Hematopoietic multipotent progenitor cell treated with erythropoietin and hydrocortisone succinate and interleukin-3 and kit ligand, for 17 days (in vitro differentiated cells): ENCODE results near the gene CSPG5.

Experiments
- DNase-seq: peaks from one replicate; pipeline ENCODE4 v3.0.0-alpha.2; 2015; ENCODE audit warnings: low spot score

Gene CSPG5

DNA sequence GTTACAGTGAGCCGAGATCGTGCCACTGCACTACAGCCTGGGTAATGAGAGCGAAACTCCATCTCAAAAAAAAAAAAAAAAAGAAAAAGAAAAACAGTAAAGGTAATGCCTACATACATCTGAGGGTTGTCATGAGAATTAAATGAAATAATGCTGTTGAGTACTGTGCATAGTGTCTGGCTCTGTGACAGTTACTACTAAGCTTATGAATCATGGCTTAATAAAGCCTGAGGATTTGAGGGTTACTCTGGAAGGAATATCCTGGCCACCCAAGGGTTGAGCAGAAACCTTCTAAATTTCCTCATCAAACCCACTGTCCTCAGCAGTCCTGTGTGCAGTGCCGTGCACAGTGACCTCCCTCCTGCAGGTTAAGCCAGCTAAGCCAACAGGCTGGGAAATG is 38.4 kb downstream of the CSPG5 start:
- DNase-seq = no peak

DNA sequence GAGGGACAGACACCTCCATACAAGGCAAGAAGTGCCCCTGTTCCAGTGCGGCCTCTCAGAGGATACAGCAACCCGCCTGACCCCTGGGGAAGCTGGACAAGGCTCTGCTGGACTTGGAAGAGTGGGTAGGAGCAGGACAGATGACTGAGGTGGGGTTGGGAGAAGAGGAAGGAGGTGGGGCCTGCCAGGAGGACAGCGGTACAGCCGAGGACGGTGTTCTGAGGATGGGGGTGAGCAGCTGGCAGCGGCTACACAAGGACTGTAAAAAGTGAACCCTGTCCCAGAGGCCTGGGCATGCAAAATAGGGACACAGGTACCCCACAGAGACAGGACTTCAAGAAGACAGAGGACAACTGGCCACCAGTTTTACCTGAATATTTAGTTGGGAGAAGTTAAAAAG is 41.7 kb downstream of the CSPG5 start:
- no peak for DNase-seq

DNA sequence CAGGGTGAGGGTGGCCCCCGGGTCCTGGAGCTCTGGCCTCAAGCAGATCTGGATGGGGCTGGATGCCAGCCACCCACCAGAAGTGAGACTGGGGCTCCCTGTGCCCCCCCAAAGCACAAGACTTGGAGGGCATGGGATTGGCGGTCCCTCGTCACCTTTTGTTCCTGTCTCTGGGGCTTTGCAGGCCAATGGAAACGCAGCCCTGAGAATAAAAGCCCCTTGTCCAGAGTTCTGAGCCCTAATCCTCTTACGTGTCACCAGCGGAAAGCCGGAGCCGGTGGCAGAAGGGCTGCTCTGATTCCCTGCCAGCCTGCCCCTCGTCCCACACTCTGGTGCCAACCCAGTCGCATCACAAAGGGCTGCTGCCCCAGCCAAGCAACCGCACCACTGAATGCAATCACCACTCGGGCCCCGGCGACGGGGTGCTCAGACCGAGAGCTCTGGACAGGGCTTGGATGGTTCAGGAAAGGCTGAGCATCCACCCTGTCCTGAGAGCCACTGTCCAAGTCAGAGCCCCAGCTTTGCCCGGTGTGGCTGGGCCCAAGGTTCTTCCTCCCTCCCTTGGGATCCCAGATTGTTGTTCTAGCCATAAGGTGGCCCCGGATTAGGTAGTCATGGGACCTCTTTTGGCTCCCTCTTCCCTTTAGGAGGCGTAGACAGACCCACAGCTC is 42.3 kb downstream of the CSPG5 start:
- DNase-seq = no peak

DNA sequence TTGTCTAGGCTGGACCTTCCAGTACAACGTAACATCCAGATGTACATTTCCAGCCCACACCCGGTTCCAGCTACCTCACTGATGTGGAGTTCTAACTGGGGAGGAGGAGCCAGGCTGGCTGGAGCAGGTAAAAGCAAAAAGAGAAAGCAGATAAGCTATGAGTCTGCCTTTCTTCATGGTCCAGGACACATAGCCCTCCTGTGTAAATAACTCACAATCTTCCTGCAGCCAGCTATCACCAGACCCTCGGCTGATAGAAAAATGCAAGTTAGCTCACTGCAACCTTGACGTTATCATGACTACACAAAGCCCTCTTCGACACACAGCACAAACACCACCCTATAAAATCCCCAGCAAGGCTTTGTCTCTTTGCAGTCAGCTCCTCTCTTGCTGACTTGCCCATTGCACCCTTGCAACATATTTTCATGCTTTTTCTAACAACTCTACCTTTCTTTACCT is 44.6 kb downstream of the CSPG5 start:
- DNase-seq = no peak

DNA sequence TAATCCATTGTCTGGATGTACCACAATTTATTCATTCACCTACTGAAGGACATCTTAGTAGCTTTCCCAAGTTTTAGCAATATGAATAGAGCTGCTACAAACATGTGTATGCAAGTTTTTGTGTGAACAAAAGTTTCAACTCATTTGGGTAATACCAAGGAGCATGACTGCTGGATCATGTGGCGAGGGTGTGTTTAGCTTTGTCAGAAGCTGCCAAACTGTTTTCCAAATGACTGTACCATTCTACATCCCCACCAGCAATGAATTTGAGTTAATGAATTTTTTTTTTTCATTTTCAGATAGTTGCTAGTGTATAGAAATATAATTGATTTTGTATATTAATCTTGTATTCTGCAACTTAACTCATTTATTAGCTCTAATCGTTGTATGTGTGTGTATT is 45.2 kb downstream of the CSPG5 start:
- DNase-seq = no peak

DNA sequence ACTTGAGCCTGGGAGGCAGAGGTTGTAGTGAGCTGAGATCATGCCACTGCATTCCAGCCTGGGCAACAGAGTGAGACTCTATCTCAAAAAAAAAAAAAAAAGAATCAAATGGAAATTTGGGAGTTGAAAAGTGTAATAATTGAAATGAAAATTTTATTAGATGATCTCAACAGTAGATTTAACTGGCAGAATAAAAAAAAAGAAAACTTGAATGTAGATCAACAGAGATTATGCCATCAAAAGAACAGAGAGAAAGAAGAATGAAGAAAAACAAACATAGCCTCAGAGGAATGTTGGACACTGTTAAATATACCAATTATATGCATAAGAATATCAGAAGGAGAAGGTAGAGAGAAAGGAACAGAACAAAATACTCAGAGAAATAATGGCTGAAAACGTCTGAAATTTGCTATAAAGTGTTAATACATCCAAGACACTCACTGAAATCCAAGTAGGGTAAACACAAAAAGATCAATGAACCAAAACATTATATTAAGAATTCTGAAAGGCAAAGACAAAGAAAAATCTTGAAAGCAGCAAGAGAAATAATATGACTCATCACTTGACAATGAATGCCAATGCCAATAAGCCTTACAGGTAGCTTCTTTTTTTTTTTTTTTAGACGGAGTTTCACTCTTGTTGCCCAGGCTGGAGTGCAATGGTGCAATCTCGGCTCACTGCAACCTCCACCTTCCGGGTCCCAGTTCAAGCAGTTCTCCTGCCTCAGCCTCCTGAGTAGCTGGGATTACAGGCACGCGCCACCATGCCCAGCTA is 50.5 kb downstream of the CSPG5 start:
- DNase-seq = no peak

DNA sequence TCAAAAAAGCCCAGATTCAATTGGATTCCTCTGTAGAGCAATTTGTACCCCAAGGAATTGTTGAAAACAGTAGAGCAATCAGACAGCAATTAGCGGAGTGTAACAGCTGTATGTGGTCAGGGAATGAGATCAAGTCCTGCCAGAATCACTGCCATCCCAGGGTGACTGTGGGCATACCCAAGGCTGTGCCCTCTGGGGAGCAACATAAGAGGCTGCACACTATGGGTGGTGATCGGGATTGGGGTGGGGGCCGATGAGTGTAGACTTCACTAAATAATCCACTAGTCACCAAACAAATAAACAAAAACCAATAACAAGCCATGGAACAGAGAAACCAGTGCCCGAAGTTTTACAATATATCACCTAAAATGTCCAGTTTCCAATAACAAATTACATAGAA is 53.0 kb downstream of the CSPG5 start:
- no peak for DNase-seq

DNA sequence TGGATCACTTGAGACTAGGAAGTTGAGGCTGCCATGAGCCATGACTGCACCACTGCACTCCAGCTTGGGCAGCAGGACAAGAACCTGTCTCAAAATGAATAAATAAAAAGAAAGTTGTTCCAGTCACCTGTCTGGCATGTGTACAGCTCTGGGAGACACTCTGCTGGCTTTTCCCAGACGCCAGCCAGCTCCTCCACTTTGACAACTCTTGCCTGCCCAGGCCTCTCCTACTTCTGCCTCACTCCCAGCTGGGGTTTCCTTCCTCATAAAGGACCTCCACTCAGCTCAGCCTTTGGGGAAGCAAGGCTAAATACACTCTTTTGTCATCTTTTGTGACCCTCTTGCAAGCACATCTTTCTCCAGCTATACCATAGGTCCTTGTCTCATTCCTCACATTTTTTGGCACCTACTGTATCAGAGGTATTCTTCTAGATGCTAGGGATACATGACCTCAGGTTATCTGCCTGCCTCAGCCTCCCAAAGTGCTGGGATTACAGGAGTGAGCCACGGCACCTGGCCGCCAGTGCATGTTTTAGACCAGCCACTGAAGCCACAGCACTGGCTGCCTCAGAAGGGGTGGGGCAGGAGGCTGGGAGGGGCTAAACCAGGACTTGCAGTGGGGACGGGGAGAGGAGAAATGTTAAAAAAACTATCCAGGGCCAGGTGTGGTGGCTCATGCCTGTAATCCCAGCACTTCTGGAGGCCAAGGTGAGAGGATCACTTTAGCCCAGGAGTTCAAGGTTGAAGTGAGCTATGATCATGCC is 55.2 kb downstream of the CSPG5 start:
- no peak for DNase-seq

DNA sequence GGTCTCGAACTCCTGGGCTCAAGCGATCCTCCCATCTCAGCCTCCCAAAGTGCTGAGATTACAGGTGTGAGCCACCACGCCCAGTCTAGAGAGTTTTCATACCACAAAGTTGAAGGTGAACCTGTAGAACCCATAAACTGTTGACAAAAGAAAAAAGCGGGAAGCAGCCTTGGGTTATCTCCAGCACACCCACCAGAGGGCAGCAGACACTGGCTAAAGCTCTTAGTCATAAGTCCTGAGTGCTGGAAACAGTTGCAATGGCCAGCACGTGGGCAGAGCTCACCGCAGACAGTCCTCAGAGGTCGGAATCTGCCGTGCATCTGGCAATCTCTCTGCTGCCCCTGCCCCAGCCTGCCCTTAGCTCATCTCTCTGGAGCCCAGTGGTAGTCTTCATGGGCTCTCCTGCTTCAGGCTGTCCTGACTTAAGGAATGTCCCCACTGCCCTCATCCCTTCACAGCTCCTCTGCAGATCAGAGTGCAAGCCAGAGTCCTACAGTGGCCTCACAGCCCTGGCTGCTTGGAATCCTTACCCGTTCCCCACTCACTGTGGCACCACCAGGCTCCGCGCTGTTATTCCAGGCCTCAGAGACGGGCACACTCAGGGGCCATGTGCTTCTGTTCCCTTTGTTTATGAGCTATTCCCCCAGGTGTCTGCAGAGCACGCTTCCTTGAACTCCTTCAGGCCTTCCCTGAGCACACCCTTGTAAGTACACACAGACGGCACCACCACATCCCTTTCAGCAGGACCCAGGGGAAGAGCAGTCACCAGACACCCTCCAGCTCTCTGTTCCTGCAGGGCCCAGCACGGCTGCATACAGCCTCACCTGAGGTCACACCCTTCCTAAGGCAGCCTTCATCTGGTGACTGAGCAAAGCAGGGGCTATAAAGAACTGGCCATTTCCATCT is 56.3 kb downstream of the CSPG5 start:
- peak; percentile 81 for DNase-seq

DNA sequence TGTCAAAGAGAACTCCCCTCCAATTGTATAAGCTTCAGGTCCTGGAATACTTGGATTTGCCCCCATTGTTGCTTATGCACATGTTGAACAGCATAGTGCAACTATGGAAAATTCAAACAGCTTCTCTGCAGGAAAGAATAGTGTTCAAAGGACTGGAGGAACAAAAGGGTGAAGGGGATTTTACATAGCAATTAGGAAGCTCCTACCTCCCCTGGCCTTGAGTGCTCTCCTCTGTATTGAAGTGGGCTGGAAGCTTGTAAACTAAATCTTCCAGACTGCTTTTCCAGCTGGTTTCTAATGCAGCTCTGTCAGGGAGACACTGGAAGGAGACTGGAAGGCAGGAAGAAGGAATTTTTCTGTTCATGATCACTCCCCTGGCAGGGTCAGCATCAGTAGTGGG is 57.9 kb downstream of the CSPG5 start:
- no peak for DNase-seq

DNA sequence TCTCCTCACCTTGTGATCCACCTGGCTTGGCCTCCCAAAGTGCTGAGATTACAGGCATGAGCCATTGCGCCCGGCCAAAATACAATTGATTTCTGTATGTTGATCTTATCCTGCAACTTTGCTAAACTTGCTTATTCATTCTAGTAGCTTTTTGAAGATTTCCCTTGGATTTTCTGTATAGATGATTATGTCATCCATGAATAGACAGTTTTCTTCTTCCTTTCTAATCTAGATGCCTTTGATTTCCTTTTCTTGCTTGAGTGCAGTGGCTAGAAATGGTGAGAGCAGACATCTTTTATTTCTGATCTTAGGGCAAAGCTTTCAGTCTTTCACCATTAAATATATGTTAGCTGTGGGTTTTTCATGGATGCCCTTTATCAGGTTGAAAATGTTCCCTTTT is 60.7 kb downstream of the CSPG5 start:
- DNase-seq = no peak

DNA sequence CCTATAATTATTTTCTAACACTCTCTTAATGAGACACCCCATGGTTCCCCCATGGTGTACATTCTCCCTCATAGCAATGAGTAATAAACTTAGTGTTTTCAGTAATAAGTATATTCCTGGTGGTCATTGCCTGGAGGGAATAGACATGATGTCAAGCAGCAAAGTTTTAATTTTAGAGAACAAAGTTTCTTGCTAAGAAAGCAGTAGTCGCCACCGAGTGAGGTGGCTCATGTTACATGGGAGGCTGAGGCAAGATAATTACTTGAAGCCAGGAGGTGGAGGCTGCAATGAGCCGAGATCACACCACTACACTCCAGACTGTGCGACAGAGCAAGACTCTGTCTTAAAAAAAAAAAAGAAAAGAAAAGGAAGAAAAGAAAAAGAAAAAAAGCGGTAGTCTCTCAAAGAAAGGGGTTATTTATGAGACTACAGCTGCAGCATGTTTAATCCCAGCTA is 62.8 kb downstream of the CSPG5 start:
- no peak for DNase-seq

DNA sequence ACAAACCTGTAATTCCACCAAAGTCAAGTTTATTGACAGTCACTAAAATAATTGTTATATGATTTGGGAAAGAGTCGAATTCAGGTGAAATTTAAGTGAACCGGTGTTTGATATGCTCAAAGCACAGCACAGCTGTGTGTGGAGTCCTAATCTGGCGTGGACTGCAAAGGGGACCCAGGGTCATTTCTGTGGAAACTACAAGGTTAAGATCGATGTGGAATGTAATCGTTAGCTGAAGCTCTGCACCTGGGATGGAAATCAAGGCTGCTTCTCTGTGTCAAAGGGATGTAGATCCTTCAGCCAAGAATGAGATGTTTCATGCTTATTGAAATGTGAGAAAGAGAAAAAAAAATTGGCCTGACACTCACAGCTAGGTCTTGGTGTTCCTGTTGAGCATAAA is 63.6 kb downstream of the CSPG5 start:
- no peak for DNase-seq

DNA sequence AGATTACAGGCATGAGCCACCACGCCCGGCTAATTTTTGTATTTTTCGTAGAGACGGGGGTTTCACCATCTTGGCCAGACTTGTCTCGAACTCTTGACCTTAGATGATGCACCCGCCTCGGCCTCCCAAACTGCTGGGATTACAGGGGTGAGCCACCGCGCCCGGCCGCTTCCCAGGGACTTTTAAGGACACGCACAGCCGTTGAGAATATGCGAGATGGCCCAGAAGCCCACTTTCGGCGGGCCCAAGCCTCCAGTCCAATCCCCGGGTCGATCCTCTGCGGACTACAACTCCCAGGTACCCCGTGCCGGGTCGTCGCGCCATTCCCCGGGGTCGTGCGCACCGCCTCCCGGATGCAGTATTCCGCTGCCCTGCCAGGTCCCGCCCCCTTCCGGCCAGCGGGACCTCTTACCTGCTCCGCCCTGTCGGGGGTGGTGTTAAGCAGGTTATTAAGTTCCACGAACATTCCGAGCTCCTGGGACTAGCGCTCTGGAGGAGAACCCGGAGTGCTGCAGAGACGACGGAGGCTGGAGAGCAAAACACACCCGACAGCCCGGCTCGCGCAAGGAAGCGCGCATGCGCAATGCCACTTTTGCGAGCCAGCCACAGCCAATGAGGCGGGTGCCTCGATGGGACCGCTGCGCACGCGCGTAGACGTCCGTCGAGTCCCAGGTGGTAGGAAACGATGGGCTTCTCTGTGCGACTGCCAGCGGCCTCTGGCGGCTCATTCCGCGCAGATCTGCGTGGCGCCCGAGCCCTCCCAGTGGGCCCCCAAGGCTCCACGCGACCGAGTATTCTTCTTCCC is 65.3 kb downstream of the CSPG5 start, which contains the start of gene ELP6:
Gene ELP6 (minus strand): TSS at position 588 of the 805 bp plus-strand sequence. CDS start 122 bp downstream, at position 466.
- DNase-seq = peak; percentile 99

DNA sequence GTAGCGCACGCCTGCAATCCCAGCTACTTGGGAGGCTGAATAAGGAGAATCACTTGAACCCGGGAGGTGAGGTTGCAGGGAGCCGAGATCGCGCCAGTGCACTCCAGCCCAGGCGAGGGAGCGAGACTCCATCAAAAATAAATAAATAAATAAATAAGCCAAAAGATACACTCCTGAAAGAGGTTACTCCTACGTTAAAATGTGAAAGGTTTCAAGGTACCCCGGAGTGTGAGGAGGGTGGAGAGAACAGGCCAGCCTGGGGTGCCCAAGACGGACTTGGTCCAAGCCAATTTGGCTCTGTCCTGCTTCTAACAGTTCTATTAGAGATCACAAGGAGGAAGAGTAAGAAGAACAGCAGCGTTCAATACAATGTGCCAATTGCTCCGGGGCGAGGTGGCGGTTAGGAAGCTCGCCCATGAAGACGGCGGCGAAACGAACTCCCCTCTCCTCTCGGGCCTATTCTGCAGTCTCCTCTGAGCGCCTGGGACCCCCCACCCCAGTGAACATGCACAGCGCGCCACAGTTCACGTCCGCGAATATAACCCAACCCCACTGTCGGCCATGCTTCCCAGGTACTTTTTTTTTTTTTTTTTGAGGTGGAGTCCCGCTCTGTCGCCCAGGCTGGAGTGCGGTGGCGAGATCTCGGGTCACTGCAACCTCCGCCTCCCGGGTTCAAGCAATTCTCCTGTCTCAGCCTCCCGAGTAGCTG is 66.1 kb downstream of the CSPG5 start:
- no peak for DNase-seq
